Ectodermal cell (in vitro differentiated cells): ENCODE measurements around the gene TM4SF20.
"Not testable (repeated sequence)": the region's sequence is repeated elsewhere in the genome, so short reads cannot be mapped to it uniquely, and the experiment has no call there.

Experiments
- H3K27ac ChIP-seq: 2 replicates; pipeline ENCODE4 v1.7.0; 2013; ENCODE audit warnings: mild to moderate bottlenecking, low read depth, low read length; ENCODE audit not compliant: insufficient read depth, poor library complexity, severe bottlenecking
- H3K27me3 ChIP-seq: 2 replicates; pipeline ENCODE4 v1.7.0; 2013; ENCODE audit warnings: mild to moderate bottlenecking, low read length; ENCODE audit not compliant: insufficient read depth, control insufficient read depth, poor library complexity, severe bottlenecking
- H3K36me3 ChIP-seq: one replicate; pipeline ENCODE4 v1.7.0; 2013; ENCODE audit warnings: low read length; ENCODE audit not compliant: control insufficient read depth, insufficient read depth
- H3K4me1 ChIP-seq: one replicate; pipeline ENCODE4 v1.7.0; 2013; ENCODE audit warnings: low read length; ENCODE audit not compliant: control insufficient read depth, insufficient read depth
- H3K4me3 ChIP-seq: 2 replicates; pipeline ENCODE4 v1.7.0; 2013; ENCODE audit warnings: low read depth, low read length, control low read depth; ENCODE audit not compliant: insufficient read depth
- H3K9me3 ChIP-seq: 2 replicates; pipeline ENCODE4 v1.7.0; 2013; ENCODE audit warnings: mild to moderate bottlenecking, low read length, moderate library complexity; ENCODE audit not compliant: control insufficient read depth
- WGBS, 2 experiments: methylation state at CpG; one replicate each; pipeline ENCODE4 v1.1.7; 2013; ENCODE audit warnings: missing lambda C conversion rate in 2 of 2; 5-methylcytosine and 5-hydroxymethylcytosine counted together

TM4SF20 gene

DNA sequence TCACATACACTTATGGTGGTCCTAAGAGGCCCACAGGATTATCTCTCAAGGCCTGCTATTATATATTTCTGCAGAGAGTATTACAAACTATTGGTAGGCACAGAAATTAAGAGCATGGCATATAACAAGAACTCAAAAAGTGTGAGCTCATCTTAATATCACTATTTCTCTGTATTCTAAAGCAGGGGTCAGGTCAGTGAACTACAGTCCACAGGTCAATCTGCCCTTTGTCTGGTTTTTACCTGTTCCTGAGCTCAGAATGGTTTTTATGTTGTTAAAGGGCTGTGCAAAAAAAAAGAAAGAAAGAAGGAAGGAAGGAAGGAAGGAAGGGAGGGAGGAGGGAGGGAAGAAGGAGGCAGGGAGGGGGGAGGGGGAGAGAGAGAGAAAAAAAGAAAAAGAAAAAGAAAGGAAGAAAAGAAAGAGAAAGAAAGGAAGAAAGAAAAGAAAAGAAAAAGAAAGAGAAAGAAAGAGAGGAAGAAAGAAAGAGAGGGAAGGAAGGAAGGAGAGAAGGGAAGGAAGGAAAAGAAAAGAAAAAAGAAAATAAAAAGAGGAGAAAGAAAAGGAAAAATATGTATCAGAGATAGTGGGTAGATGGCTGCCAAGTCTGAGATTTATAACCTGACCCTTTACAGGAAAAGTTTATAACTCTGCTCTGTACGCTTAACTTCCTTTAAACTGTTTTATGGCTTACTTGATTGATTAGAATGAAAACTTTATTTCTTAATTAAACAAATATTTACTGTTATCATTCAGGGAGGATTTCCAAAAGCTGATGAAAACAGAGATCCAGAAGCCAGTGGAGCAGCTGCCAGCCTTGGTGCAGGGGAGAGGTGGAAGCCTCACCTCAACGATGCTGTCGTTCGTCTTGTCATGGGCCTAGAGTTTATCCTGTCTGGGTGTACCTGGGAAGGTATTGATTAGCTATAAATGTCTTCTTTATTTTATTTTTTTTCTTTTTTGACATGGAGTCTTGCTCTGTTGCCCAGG lies 19.9 kb upstream of the TM4SF20 start:
- Histone ChIP-seq H3K4me1 (no peaks in the 10 kb centered on the region), H3K9me3 (no peaks in the 10 kb centered on the region), H3K27me3 (no peaks in the 10 kb centered on the region), H3K36me3 (no peaks in the 10 kb centered on the region), H3K4me3 (no peak overlapping the region), H3K27ac (no peak overlapping the region)
- 62 to 67% methylated on average over 3 of the region's 4 CpGs for WGBS, 2 experiments

DNA sequence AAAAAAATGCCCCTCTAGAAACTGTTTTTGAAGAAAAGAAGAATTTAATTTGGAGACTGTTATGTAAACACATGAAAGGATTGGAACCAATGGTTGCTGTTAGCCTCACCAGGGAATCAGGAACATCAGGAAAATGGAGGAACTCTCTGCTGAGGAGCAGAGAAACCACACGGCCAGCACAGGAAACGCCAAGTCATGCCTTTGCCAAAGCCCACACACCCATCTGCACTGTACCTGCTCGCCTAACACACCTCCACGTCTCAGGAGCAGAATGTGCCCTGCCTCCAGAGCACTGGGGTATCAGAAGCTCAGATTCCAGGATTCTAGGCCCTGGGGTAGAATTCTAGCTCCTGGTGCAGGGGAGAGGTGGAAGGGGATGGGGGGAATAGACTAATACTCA lies 18.5 kb upstream of the TM4SF20 start:
- H3K9me3 ChIP-seq, result no peaks in the 10 kb centered on the region
- no peak overlapping the region for H3K4me3 ChIP-seq
- H3K27ac ChIP-seq, result no peak overlapping the region
- no peaks in the 10 kb centered on the region for H3K27me3 ChIP-seq
- H3K36me3 ChIP-seq, result no peaks in the 10 kb centered on the region
- no peaks in the 10 kb centered on the region for H3K4me1 ChIP-seq
- 88 to 93% methylated on average over 4 of the region's 4 CpGs for WGBS, 2 experiments

DNA sequence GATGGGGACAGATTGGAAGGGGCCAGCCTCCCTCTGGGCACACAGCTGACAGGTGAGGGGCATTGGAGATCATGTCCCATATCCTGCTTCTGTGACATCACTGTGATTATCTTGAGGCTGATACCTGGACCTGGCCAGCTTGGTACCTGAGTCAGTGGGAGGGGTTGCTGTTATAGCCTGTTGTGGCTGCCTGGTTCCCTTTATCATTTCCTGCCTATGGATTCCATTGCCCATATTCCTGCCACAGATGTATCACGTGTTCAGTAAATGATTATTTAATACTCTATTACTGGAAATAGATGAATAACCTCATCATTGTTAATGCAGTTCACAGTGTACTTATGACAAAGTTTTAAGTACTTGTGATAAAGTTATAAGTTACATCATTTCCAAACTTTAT lies 16.4 kb upstream of the TM4SF20 start:
- Histone ChIP-seq H3K9me3 (no peaks in the 10 kb centered on the region), H3K4me3 (no peak overlapping the region), H3K27me3 (no peaks in the 10 kb centered on the region), H3K27ac (no peak overlapping the region), H3K36me3 (no peaks in the 10 kb centered on the region), H3K4me1 (no peaks in the 10 kb centered on the region)
- no CpG with 5 or more reads among the region's 1 CpG for WGBS, 2 experiments

DNA sequence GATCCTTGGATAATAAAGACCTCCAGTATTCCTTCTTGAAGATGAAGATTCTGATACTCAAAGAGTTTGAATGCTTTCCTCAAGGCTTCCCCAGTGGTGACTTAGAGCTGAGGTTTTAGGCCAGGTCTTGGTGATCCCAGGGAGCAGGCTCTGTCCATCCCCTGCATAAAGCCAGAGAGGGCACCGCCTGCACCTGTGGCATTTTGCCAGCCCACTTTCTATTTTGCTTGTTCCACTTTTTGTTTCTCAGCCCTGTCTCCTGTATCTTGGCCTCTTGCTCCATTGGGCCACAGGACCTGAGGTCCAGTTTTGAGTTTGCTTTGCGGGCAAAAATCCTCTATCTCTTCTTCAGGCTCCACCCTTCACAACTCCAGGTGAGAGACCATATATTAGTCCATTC lies 15.3 kb upstream of the TM4SF20 start:
- no peak overlapping the region for H3K4me3 ChIP-seq
- WGBS, 2 experiments, result 61 to 67% methylated on average over 2 of the region's 2 CpGs

DNA sequence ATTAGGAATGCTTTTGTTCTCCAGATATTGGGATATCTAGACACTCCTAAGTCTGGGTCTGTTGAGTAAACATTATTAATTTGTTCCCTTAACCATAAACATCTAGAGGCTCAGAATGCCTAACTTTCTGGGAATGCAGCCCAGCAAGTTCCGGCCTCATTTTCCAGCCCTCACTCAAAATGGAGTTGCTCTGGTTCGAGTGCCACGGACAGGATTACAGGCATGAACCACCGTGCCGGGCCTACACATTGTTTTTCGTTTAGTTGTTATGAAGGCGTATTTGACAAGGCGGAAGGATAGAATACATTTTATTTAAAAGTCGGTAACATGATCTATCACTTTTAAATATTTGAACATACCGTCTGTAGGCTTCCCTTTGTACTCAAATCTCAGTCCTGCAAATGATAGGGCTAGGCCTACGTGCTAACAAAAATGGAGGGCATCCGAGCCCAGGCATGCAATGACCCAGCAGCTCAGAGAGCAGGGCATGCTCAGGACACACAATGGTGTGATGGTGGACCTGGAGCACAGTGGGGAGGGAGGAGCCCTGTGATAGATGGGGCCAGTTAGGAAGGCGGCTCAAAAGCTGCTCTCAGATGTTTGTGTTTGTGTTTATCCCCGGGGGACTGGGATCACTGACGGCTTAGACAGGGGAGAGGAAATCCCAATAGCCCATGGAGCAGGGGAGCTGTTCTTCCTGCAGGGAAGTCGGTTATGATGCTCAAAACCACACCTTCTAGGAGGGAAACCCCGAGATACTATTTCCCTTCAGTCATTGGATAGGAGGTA lies 11.6 kb upstream of the TM4SF20 start:
- no peaks in the 10 kb centered on the region for H3K9me3 ChIP-seq
- no peaks in the 10 kb centered on the region for H3K4me1 ChIP-seq
- H3K36me3 ChIP-seq, result no peaks in the 10 kb centered on the region
- 85 to 86% methylated on average over 17 of the region's 17 CpGs for WGBS, 2 experiments
- H3K27me3 ChIP-seq, result no peaks in the 10 kb centered on the region
- no peak overlapping the region for H3K4me3 ChIP-seq
- H3K27ac ChIP-seq, result no peak overlapping the region

More for the DNA sequence above, 15.3 kb upstream of the TM4SF20 start:
- no peaks in the 10 kb centered on the region for H3K4me1 ChIP-seq
- H3K36me3 ChIP-seq, result no peaks in the 10 kb centered on the region
- no peaks in the 10 kb centered on the region for H3K27me3 ChIP-seq
- no peak overlapping the region for H3K27ac ChIP-seq
- no peaks in the 10 kb centered on the region for H3K9me3 ChIP-seq

DNA sequence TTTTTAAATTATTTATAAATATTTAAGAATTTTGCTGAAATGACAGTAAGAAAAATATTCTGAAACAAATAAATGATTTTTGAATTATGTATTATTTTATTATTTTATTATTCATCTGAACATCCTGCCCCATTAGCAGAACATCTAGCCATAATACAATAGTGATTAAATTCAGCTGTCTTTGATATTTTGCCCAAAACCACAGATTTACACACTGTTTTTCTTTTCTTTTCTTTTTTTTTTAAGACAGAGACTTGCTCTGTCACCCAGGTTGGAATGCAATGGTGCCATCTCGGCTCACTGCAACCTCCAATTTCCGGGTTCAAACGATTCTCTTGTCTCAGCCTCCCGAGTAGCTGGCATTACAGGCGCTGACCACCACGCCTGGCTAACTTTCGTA lies 10.6 kb upstream of the TM4SF20 start:
- H3K4me3 ChIP-seq, result no peak overlapping the region
- H3K4me1 ChIP-seq, result no peaks in the 10 kb centered on the region
- H3K9me3 ChIP-seq, result no peaks in the 10 kb centered on the region
- 96 to 97% methylated on average over 7 of the region's 7 CpGs for WGBS, 2 experiments
- H3K27ac ChIP-seq, result no peak overlapping the region
- H3K36me3 ChIP-seq, result no peaks in the 10 kb centered on the region
- H3K27me3 ChIP-seq, result no peaks in the 10 kb centered on the region

DNA sequence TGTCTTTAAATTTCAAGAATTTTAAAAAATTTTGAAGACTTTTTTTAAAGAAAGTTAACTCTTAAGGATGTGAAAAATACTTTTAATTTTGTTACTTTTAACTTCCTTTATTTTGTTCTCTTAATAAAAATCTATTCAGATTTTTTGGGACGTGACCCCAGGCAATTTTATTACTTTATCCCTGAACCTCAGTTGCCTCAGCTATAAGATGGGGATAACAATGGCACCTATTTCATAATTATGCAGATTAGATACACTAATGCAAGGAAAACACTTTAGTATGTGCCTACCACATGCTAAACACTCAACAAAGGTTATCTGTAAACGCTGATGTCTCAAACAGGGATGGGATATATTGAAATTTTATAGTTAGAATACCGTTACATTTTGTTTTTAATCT lies 10.1 kb upstream of the TM4SF20 start:
- H3K36me3 ChIP-seq, result no peaks in the 10 kb centered on the region
- H3K4me3 ChIP-seq, result no peak overlapping the region
- H3K27ac ChIP-seq, result no peak overlapping the region
- H3K4me1 ChIP-seq, result no peaks in the 10 kb centered on the region
- no peaks in the 10 kb centered on the region for H3K9me3 ChIP-seq
- 100% methylated on average over 1 of the region's 3 CpGs; no CpG with 5 or more reads in 1 of the 2 experiments for WGBS, 2 experiments
- H3K27me3 ChIP-seq, result no peaks in the 10 kb centered on the region

DNA sequence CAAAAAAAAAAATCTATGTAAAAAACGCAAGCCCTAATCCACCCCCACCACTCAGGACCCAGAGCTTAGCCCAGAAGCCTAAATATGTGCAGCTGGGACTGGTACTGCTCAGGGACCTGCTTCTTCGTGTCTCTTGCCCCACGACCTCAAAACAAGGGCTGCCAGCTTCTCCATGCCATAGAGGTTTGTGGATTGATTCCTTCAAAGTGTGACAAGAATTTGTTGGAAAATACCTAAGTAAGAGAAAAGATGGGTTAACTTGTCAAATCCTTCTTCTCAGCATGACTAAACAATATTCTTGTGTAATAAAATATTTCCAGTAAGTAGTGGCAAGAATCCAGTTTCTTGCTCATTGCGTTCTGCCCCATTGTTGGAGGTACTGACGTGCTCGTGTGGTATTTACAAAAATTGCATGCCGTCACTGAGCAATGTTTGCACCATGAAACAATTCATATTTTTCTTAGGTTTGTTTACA lies 9.5 kb upstream of the TM4SF20 start:
- 89 to 91% methylated on average over 7 of the region's 7 CpGs for WGBS, 2 experiments

DNA sequence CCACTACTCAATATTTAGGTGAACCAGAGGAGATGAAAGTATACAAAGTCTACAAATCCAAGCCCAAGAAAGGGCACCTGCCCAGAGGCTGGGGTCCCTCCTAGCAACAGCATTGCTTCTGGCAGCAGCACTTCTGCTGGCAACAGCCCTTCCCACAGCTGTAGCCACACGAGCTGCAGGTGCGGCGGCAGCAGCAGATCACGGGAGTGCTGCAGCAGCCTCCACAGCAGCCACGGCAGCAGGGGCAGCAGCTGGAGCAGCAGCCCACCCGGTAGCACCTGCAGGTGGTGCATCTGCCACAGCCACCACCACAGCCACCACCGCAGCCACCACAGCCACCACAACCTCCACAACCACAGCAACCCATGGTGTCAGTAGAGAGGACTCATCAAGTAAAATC lies 8.5 kb upstream of the TM4SF20 start, which contains the start of gene SCYGR1:
SCYGR1 (minus strand) TSS at position 367 of the 400 bp plus-strand sequence; CDS start at position 367, 0 bp downstream.
- H3K36me3 ChIP-seq, H3K27me3 ChIP-seq, H3K4me1 ChIP-seq, H3K27ac ChIP-seq, H3K4me3 ChIP-seq, H3K9me3 ChIP-seq: not testable (repeated sequence)
- 96 to 100% methylated on average over 5 to 7 of the region's 7 CpGs for WGBS, 2 experiments

More for the DNA sequence above, 9.5 kb upstream of the TM4SF20 start:
- no peaks in the 10 kb centered on the region for H3K27me3 ChIP-seq
- H3K9me3 ChIP-seq, result no peaks in the 10 kb centered on the region
- no peak overlapping the region for H3K4me3 ChIP-seq
- H3K27ac ChIP-seq, result no peak overlapping the region
- no peaks in the 10 kb centered on the region for H3K36me3 ChIP-seq
- no peaks in the 10 kb centered on the region for H3K4me1 ChIP-seq

DNA sequence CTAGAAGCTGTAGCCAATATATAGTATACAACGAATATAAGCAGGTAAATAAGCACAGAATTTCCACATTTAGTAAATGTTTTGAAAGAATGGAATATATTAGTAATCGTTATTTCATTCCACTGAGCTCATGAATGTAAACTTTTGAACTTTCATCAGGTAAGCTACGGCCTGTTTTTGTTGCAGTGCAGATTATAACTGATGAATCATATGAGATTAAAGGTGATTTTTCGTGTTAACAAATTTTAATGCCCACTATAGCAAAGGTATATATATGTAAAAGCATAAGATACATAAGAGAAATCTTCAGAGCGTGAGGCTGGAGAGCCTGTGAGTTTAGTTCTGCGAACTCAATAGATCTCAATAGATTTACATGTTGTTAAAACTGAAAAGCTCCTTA lies 7.5 kb upstream of the TM4SF20 start:
- Histone ChIP-seq H3K36me3 (no peaks in the 10 kb centered on the region), H3K27me3 (no peaks in the 10 kb centered on the region), H3K4me1 (no peaks in the 10 kb centered on the region), H3K4me3 (no peak overlapping the region), H3K27ac (no peak overlapping the region), H3K9me3 (no peaks in the 10 kb centered on the region)
- WGBS, 2 experiments, result 96 to 100% methylated on average over 2 to 5 of the region's 6 CpGs
